Effector memory CD4-positive, alpha-beta T cell (primary cell): ENCODE results near the gene DRC3.
"Not testable (repeated sequence)": the region's sequence is repeated elsewhere in the genome, so short reads cannot be mapped to it uniquely, and the experiment has no call there.

Experiments used
- DNase-seq, 3 donors: peaks; one replicate each; pipeline ENCODE4 v3.0.0-alpha.2; 2020
- H3K27ac ChIP-seq: 2 replicates; pipeline ENCODE4 v1.7.0; 2013; ENCODE audit warnings: mild to moderate bottlenecking, low read length, moderate library complexity; ENCODE audit not compliant: insufficient read depth, poor library complexity, severe bottlenecking
- H3K27me3 ChIP-seq: replicated peaks from 2 replicates; pipeline ENCODE4 v1.7.0; 2013; ENCODE audit warnings: mild to moderate bottlenecking, low read length; ENCODE audit not compliant: insufficient read depth, control insufficient read depth, poor library complexity, severe bottlenecking
- H3K36me3 ChIP-seq: 2 replicates; pipeline ENCODE4 v1.7.0; 2013; ENCODE audit warnings: mild to moderate bottlenecking, low read length, moderate library complexity; ENCODE audit not compliant: control insufficient read depth, insufficient read depth
- H3K4me1 ChIP-seq: 2 replicates; pipeline ENCODE4 v1.7.0; 2013; ENCODE audit warnings: low read length, mild to moderate bottlenecking; ENCODE audit not compliant: control insufficient read depth, insufficient read depth, poor library complexity, severe bottlenecking
- H3K4me3 ChIP-seq: 2 replicates; pipeline ENCODE4 v1.7.0; 2013; ENCODE audit warnings: low read length, low read depth, mild to moderate bottlenecking; ENCODE audit not compliant: insufficient read depth, poor library complexity, severe bottlenecking
- H3K9me3 ChIP-seq: 2 replicates; pipeline ENCODE4 v1.7.0; 2013; ENCODE audit warnings: mild to moderate bottlenecking, low read length, moderate library complexity; ENCODE audit not compliant: control insufficient read depth

The DRC3 gene

GRCh38 chr17:17989618-17990017, 17.0 kb downstream of the DRC3 start:
- Histone ChIP-seq H3K27me3 (no peaks in the 10 kb centered on the region), H3K36me3 (no peaks in the 10 kb centered on the region), H3K27ac (no peak overlapping the region), H3K9me3 (no peaks in the 10 kb centered on the region), H3K4me3 (no peak overlapping the region), H3K4me1 (no peaks in the 10 kb centered on the region)
- no peak for DNase-seq

- no peaks in the 10 kb centered on the region for H3K36me3 ChIP-seq
- no peak for DNase-seq
- no peaks in the 10 kb centered on the region for H3K27me3 ChIP-seq
- no peaks in the 10 kb centered on the region for H3K9me3 ChIP-seq
- H3K4me3 ChIP-seq, result no peak overlapping the region
- H3K4me1 ChIP-seq, result no peaks in the 10 kb centered on the region
- no peak overlapping the region for H3K27ac ChIP-seq
Measured at GRCh38 chr17:17990282-17990681, 17.6 kb downstream of the DRC3 start.

GRCh38 chr17:17993366-17993765, 20.7 kb downstream of the DRC3 start:
- Histone ChIP-seq H3K27ac (no peak overlapping the region), H3K4me3 (no peak overlapping the region), H3K27me3 (no peaks in the 10 kb centered on the region), H3K36me3 (no peaks in the 10 kb centered on the region), H3K9me3 (no peaks in the 10 kb centered on the region), H3K4me1 (no peaks in the 10 kb centered on the region)
- no peak for DNase-seq

- Histone ChIP-seq H3K27me3 (no peaks in the 10 kb centered on the region), H3K9me3 (no peaks in the 10 kb centered on the region), H3K27ac (no peak overlapping the region), H3K4me1 (no peaks in the 10 kb centered on the region), H3K36me3 (no peaks in the 10 kb centered on the region), H3K4me3 (no peak overlapping the region)
- DNase-seq, result no peak
Measured at GRCh38 chr17:17993852-17994251, 21.2 kb downstream of the DRC3 start.

GRCh38 chr17:17994271-17995069, 21.8 kb downstream of the DRC3 start:
- Histone ChIP-seq H3K4me1 (no peaks in the 10 kb centered on the region), H3K9me3 (no peaks in the 10 kb centered on the region), H3K36me3 (no peaks in the 10 kb centered on the region), H3K4me3 (no peak overlapping the region), H3K27me3 (no peaks in the 10 kb centered on the region), H3K27ac (no peak overlapping the region)
- DNase-seq, result no peak

GRCh38 chr17:17995887-17996286, 23.2 kb downstream of the DRC3 start:
- not testable (repeated sequence) for H3K4me1 ChIP-seq, H3K36me3 ChIP-seq, H3K4me3 ChIP-seq, DNase-seq, H3K9me3 ChIP-seq, H3K27ac ChIP-seq, H3K27me3 ChIP-seq

- no peaks in the 10 kb centered on the region for H3K9me3 ChIP-seq
- DNase-seq, result no peak
Measured at GRCh38 chr17:17998934-17999333, 26.3 kb downstream of the DRC3 start.

GRCh38 chr17:17999364-18000029, 26.8 kb downstream of the DRC3 start:
- Histone ChIP-seq H3K36me3 (no peaks in the 10 kb centered on the region), H3K27ac (no peak overlapping the region), H3K4me1 (no peaks in the 10 kb centered on the region), H3K27me3 (no peaks in the 10 kb centered on the region), H3K4me3 (no peak overlapping the region), H3K9me3 (no peaks in the 10 kb centered on the region)
- no peak for DNase-seq

More at GRCh38 chr17:17998934-17999333, 26.3 kb downstream of the DRC3 start:
- H3K27me3 ChIP-seq, result no peaks in the 10 kb centered on the region
- H3K4me1 ChIP-seq, result no peaks in the 10 kb centered on the region
- no peaks in the 10 kb centered on the region for H3K36me3 ChIP-seq
- no peak overlapping the region for H3K27ac ChIP-seq
- H3K4me3 ChIP-seq, result no peak overlapping the region

GRCh38 chr17:18000030-18000408, 27.4 kb downstream of the DRC3 start:
- H3K4me1 ChIP-seq, result no peaks in the 10 kb centered on the region
- no peak overlapping the region for H3K27ac ChIP-seq
- DNase-seq, result no peak
- no peaks in the 10 kb centered on the region for H3K27me3 ChIP-seq
- H3K4me3 ChIP-seq, result no peak overlapping the region
- H3K9me3 ChIP-seq, result no peaks in the 10 kb centered on the region
- H3K36me3 ChIP-seq, result no peaks in the 10 kb centered on the region

GRCh38 chr17:18002171-18002570, 29.5 kb downstream of the DRC3 start:
- Histone ChIP-seq H3K36me3 (no peaks in the 10 kb centered on the region), H3K9me3 (no peaks in the 10 kb centered on the region), H3K27me3 (no peaks in the 10 kb centered on the region), H3K27ac (no peak overlapping the region), H3K4me3 (no peak overlapping the region), H3K4me1 (no peaks in the 10 kb centered on the region)
- no peak for DNase-seq
